DOHH2 (cell line): Measurements from ENCODE around the gene STARD3NL.

ENCODE experiments used
- H3F3A ChIP-seq: fragments of 200-600 bp; sonication (generic), shearing (Covaris generic); 2 replicates; pipeline ENCODE4 v1.6.0; 2016; ENCODE audit warnings: antibody characterized with exemption, mild to moderate bottlenecking; ENCODE audit not compliant: control insufficient read depth, insufficient read depth
- H3K27ac ChIP-seq: fragments of 200-600 bp; sonication (generic); 2 replicates; pipeline ENCODE4 v1.5.1; 2014; ENCODE audit warnings: low read depth, mild to moderate bottlenecking, low read length, moderate library complexity
- H3K27me3 ChIP-seq: fragments of 200-600 bp; sonication (generic); 2 replicates; pipeline ENCODE4 v1.6.1; 2014; ENCODE audit warnings: mild to moderate bottlenecking, low read length, mixed read lengths; ENCODE audit not compliant: control insufficient read depth
- H3K36me3 ChIP-seq: fragments of 200-600 bp; sonication (generic); 2 replicates; pipeline ENCODE4 v1.6.1; 2014; ENCODE audit warnings: mild to moderate bottlenecking, low read length, moderate library complexity, mixed read lengths; ENCODE audit not compliant: control insufficient read depth
- H3K4me1 ChIP-seq: fragments of 200-600 bp; sonication (generic); 2 replicates; pipeline ENCODE4 v1.6.1; 2014; ENCODE audit warnings: mild to moderate bottlenecking, low read length, mixed read lengths; ENCODE audit not compliant: control insufficient read depth
- H3K4me2 ChIP-seq: fragments of 200-600 bp; sonication (generic); 2 replicates; pipeline ENCODE4 v1.6.0; 2014; ENCODE audit warnings: mild to moderate bottlenecking, low read length, moderate library complexity
- H3K4me3 ChIP-seq: fragments of 200-600 bp; sonication (generic); 2 replicates; pipeline ENCODE4 v1.5.1; 2014; ENCODE audit warnings: mild to moderate bottlenecking, low read length, mixed read lengths
- H3K79me2 ChIP-seq: fragments of 200-600 bp; sonication (generic); 2 replicates; pipeline ENCODE4 v1.6.1; 2014; ENCODE audit warnings: mild to moderate bottlenecking, low read length, mixed read lengths; ENCODE audit not compliant: control insufficient read depth
- H3K9me2 ChIP-seq: fragments of 200-600 bp; sonication (generic); replicated peaks from 2 replicates; pipeline ENCODE4 v1.6.1; 2014; ENCODE audit warnings: mild to moderate bottlenecking, low read length, mixed read lengths; ENCODE audit not compliant: control insufficient read depth
- H3K9me3 ChIP-seq: fragments of 200-600 bp; sonication (generic); 2 replicates; pipeline ENCODE4 v1.6.1; 2014; ENCODE audit warnings: antibody characterized with exemption, low read length, mixed read lengths; ENCODE audit not compliant: control insufficient read depth, insufficient read depth
- H4K20me1 ChIP-seq: fragments of 200-600 bp; sonication (generic); 2 replicates; pipeline ENCODE4 v1.6.0; 2014; ENCODE audit warnings: low read depth, mild to moderate bottlenecking, antibody characterized with exemption, low read length, moderate library complexity; ENCODE audit not compliant: control insufficient read depth, insufficient read depth
- CTCF ChIP-seq: fragments of 200-600 bp; sonication (generic); IDR thresholded peaks from one replicate; pipeline ENCODE4 v1.5.1; 2014; ENCODE audit warnings: antibody characterized with exemption, mild to moderate bottlenecking, low read depth, low read length; ENCODE audit not compliant: poor library complexity, severe bottlenecking
- EZH2phosphoT487 ChIP-seq: fragments of 200-600 bp; sonication (generic); IDR thresholded peaks from 2 replicates; pipeline ENCODE4 v1.6.1; 2017; ENCODE audit warnings: borderline replicate concordance, mild to moderate bottlenecking, antibody characterized with exemption, low read length, moderate library complexity, mixed read lengths

STARD3NL gene

GRCh38 chr7:38190011-38190410 lies 12.0 kb downstream of the STARD3NL start:
- 0 out of 2 replicates have a peak, but pooled peaks cover 2% of the 10 kb centered on the region for H4K20me1 ChIP-seq
- no peaks in the 10 kb centered on the region for H3K9me3 ChIP-seq
- H3K9me2 ChIP-seq: no peaks in the 10 kb centered on the region
- 0 out of 2 replicates have a peak, but pooled peaks cover 3% of the 10 kb centered on the region for H3K36me3 ChIP-seq
- H3K4me1 ChIP-seq: peaks cover 8% of the 10 kb centered on the region
- H3K27ac ChIP-seq: no peak overlapping the region
- no peak overlapping the region for H3K4me2 ChIP-seq
- no peaks in the 10 kb centered on the region for H3F3A ChIP-seq
- H3K27me3 ChIP-seq: no peaks in the 10 kb centered on the region
- no peak overlapping the region for H3K4me3 ChIP-seq
- TF ChIP-seq EZH2phosphoT487 (no peak), CTCF (no peak)
- H3K79me2 ChIP-seq: peaks cover 64% of the 10 kb centered on the region

- TF ChIP-seq EZH2phosphoT487 (no peak), CTCF (no peak)
- peaks cover 8% of the 10 kb centered on the region for H3K4me1 ChIP-seq
- H3K4me2 ChIP-seq: no peak overlapping the region
- no peaks in the 10 kb centered on the region for H3K9me2 ChIP-seq
- H4K20me1 ChIP-seq: 0 out of 2 replicates have a peak, but pooled peaks cover 2% of the 10 kb centered on the region
- no peaks in the 10 kb centered on the region for H3K27me3 ChIP-seq
- no peaks in the 10 kb centered on the region for H3K9me3 ChIP-seq
- H3K27ac ChIP-seq: no peak overlapping the region
- no peak overlapping the region for H3K4me3 ChIP-seq
- no peaks in the 10 kb centered on the region for H3F3A ChIP-seq
- H3K79me2 ChIP-seq: peaks cover 53% of the 10 kb centered on the region
- H3K36me3 ChIP-seq: 0 out of 2 replicates have a peak, but pooled peaks cover 3% of the 10 kb centered on the region
Observed at GRCh38 chr7:38191791-38192190, 13.7 kb downstream of the STARD3NL start.

GRCh38 chr7:38192327-38192726 lies 14.3 kb downstream of the STARD3NL start:
- Histone ChIP-seq H3K36me3 (0 out of 2 replicates have a peak, but pooled peaks cover 3% of the 10 kb centered on the region), H4K20me1 (0 out of 2 replicates have a peak, but pooled peaks cover 2% of the 10 kb centered on the region), H3K9me2 (no peaks in the 10 kb centered on the region), H3K27ac (no peak overlapping the region), H3F3A (no peaks in the 10 kb centered on the region), H3K4me3 (no peak overlapping the region), H3K79me2 (peaks cover 52% of the 10 kb centered on the region), H3K4me1 (peaks cover 8% of the 10 kb centered on the region), H3K9me3 (no peaks in the 10 kb centered on the region), H3K27me3 (no peaks in the 10 kb centered on the region), H3K4me2 (no peak overlapping the region)
- TF ChIP-seq EZH2phosphoT487 (no peak), CTCF (no peak)
